ENCODE results near the gene SMAD6.

DNA sequence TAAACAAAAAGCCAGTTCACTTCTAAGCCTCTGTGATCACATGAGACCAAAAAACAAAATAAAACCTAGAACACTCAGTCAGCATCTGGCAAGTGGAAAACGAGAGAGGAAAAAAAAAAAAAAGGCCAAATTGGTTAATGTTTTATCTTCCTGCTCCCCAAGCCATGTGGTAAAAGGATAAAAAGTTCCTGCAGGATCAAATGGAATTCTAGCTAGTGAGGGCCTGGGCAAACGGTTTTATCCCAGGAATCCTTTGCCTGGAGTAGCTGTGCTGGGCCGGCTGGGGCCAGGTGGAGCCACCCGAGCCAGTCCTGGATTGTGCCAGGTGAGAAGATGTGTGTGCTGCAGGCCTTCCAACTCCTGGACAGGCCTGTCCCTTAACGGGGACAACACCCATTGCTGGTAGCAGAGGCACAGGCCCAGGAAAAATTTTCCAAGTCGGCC, 13.2 kb downstream of the SMAD6 start:
- TF ChIP-seq, protein P1, sequence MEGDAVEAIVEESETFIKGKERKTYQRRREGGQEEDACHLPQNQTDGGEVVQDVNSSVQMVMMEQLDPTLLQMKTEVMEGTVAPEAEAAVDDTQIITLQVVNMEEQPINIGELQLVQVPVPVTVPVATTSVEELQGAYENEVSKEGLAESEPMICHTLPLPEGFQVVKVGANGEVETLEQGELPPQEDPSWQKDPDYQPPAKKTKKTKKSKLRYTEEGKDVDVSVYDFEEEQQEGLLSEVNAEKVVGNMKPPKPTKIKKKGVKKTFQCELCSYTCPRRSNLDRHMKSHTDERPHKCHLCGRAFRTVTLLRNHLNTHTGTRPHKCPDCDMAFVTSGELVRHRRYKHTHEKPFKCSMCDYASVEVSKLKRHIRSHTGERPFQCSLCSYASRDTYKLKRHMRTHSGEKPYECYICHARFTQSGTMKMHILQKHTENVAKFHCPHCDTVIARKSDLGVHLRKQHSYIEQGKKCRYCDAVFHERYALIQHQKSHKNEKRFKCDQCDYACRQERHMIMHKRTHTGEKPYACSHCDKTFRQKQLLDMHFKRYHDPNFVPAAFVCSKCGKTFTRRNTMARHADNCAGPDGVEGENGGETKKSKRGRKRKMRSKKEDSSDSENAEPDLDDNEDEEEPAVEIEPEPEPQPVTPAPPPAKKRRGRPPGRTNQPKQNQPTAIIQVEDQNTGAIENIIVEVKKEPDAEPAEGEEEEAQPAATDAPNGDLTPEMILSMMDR (conservative IDR thresholded peaks at IDR 0.05; ENCODE audit: low read depth in 2 of 2) = no peak
- TF ChIP-seq JUNB (IDR thresholded peaks at IDR 0.05; ENCODE audit: unreplicated experiment) (no peak), ZNF331 (CRISPR knock-in tag; IDR thresholded peaks at IDR 0.05; ENCODE audit: low read depth) (no peak), EZH2 (IDR thresholded peaks at IDR 0.05; ENCODE audit: low read depth, unreplicated experiment) (no peak)
